Activated CD4-positive, alpha-beta T cell treated with anti-CD3 and anti-CD28 coated beads, Interleukin-10, Interleukin-2, amounts not matched to agents 100 ng/mL and 50 ng/mL, durations not matched to agents 16 hours and 8 hours (primary cell): Measurements from ENCODE around the gene BRCA2.

Experiments
- DNase-seq: peaks from one replicate; pipeline ENCODE4 v3.0.0-alpha.2; 2020

Gene BRCA2, protein sequence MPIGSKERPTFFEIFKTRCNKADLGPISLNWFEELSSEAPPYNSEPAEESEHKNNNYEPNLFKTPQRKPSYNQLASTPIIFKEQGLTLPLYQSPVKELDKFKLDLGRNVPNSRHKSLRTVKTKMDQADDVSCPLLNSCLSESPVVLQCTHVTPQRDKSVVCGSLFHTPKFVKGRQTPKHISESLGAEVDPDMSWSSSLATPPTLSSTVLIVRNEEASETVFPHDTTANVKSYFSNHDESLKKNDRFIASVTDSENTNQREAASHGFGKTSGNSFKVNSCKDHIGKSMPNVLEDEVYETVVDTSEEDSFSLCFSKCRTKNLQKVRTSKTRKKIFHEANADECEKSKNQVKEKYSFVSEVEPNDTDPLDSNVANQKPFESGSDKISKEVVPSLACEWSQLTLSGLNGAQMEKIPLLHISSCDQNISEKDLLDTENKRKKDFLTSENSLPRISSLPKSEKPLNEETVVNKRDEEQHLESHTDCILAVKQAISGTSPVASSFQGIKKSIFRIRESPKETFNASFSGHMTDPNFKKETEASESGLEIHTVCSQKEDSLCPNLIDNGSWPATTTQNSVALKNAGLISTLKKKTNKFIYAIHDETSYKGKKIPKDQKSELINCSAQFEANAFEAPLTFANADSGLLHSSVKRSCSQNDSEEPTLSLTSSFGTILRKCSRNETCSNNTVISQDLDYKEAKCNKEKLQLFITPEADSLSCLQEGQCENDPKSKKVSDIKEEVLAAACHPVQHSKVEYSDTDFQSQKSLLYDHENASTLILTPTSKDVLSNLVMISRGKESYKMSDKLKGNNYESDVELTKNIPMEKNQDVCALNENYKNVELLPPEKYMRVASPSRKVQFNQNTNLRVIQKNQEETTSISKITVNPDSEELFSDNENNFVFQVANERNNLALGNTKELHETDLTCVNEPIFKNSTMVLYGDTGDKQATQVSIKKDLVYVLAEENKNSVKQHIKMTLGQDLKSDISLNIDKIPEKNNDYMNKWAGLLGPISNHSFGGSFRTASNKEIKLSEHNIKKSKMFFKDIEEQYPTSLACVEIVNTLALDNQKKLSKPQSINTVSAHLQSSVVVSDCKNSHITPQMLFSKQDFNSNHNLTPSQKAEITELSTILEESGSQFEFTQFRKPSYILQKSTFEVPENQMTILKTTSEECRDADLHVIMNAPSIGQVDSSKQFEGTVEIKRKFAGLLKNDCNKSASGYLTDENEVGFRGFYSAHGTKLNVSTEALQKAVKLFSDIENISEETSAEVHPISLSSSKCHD (N-terminal part only)

DNA sequence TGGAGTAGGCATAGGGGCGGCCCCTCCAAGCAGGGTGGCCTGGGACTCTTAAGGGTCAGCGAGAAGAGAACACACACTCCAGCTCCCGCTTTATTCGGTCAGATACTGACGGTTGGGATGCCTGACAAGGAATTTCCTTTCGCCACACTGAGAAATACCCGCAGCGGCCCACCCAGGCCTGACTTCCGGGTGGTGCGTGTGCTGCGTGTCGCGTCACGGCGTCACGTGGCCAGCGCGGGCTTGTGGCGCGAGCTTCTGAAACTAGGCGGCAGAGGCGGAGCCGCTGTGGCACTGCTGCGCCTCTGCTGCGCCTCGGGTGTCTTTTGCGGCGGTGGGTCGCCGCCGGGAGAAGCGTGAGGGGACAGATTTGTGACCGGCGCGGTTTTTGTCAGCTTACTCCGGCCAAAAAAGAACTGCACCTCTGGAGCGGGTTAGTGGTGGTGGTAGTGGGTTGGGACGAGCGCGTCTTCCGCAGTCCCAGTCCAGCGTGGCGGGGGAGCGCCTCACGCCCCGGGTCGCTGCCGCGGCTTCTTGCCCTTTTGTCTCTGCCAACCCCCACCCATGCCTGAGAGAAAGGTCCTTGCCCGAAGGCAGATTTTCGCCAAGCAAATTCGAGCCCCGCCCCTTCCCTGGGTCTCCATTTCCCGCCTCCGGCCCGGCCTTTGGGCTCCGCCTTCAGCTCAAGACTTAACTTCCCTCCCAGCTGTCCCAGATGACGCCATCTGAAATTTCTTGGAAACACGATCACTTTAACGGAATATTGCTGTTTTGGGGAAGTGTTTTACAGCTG lies at the start of gene BRCA2, which contains the start of gene ZAR1L:
TSS of gene BRCA2 (plus strand) at position 271 of the 790 bp plus-strand sequence. CDS start 953 bp downstream, outside the sequence.
TSS of gene ZAR1L (minus strand) at position 126 of the 790 bp plus-strand sequence. CDS start 3,438 bp downstream, outside the sequence.
- peak; percentile 93 for DNase-seq

DNA sequence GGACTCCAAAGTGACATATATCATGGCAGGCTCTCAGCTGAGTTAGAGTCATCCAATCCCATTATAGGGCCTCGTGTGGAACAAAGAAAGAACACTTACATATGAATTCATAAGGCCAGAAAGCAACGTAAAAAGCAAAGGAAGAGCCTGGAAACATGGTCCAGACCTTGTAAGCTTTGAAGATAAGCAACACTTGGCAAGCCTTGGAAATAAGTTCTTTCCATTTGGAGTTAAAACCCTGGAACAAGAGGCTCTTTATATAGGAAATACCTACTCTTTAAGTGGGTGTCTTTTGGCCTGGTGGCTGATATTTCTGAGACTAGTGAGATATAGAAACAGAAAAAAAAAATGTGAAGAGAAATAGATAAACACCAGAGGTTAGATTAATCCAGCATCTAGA lies 49.6 kb upstream of the BRCA2 start:
- no peak for DNase-seq

DNA sequence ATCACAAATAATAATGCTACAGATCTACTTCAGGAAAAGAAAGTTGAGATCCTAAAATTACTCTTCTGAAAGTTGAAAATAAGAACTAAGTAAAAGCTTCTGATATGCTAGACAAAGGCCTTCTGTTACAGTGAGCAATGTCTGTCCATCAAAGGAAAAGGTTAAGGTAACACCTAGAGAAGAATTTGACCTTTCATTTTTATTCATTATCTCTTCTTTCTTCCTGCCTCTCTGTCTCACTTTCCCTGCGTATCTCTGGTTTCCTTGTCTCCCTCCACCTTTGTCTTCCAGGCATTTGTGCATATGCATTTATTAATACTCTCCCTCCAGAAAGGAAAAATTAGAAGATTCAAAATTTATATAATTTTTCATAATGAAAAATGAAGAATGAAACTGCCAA lies 49.2 kb upstream of the BRCA2 start:
- DNase-seq = no peak

DNA sequence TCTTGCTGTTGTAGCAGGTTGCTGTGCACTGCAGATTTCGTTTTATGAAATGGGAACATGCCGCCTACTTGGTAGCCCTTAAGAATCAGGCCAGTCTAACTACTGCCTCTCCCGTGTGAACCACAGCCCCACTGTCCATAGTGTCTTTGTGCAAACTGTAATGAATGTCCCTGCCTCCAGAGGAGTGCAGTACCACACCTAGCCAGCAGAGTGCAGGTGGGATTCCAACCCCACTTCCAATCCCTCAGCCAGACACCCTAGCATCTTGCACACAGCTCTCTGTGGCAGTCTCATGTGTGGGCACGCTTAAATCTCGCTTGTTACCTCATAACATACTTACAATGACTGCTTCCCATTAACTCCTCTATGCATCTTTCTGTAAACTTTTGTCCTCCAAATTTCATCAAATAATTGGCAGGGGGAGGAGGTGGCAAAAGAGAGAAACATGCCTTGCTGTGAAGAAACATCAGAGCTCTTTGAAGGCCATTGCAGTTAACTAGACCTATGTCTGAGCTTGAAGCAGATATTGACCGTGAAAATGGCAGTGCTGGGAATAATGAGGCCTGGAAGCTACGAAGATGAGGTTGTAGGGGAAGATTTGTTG lies 47.4 kb upstream of the BRCA2 start:
- peak; percentile 36 for DNase-seq

DNA sequence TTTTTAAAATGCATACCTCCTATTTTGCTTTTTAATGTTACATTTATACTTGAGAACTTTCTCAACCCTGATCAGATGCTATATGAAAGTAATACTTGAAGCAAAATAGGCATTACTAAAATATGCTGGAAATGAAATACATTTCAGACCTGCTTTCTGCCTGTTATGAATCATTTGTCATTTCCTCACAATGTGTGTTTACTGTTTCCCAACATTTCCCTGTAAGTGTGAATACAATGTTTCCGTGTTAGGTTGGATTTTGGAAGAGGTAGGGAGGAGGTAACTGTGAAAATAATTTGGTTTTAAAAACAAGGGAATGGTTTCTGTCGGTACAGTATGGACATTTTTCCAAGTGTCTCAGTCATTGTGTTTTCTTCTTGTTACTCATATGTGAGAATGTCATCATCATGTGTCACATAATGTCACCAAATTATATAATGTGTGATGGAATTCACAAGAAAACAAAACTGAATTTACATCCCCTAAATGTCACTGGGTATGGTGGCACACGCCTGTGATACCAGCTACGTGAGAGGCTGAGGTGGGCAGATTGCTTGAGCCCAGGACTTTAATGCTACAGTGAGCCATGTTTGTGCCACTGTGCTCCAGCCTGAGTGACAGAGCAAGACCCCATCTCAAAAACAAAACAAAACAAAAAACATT lies 43.2 kb upstream of the BRCA2 start:
- peak; percentile 15 for DNase-seq

DNA sequence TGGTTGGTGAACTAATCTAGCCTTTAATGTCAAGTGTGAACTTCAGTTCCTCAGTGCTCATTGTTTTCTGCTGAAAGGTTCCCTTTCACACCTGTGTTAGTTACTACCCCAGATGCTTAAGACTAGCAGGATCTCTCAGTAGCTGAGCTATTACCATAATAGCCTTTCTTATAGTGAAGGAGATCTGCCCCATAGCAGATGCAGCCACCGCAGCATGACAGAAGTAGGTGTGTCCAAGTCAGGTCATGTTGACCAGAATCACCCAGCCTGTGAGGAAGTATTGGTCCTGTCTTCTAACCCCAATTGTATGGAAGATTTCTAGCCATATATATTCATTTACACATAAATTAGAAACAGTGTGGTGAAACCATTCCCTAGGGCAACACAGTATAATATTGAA lies 37.5 kb upstream of the BRCA2 start:
- no peak for DNase-seq

DNA sequence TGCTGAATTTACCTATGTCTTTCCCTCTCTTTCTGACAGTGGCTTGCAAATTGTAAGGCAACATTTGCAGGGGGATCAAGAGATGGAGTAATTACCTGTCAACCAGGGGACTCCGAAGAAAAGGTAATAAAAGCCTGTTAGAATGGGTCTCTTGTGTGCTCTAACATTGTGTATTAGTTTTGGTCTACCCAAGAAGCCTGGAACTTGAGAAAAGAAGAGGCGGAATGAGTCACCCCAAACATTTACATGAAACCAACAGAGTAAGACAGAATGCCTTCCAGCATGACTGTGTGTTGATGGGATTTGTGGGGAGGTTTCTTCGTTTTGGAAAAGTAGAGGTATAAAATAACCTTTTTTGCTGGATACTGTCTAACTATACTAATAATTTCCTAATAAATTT lies 36.9 kb upstream of the BRCA2 start:
- no peak for DNase-seq

DNA sequence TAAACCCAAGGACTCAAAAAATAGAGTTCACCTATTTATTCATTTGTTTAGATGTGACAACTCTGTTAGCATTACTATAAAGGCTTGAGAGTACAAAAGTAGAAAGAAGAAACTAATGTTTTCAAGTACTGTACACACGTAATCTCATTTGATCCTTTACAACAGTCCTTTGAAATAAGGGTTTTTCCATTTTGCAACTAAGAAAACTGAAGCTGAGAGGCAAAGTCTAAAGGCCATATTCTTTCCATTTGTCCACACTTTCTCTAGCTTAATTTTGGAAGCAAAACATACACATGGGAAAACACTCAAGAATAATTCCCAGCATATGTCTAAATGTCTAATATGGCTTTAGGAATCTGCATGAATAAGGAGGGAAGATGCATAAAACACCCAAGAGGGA lies 34.2 kb upstream of the BRCA2 start:
- no peak for DNase-seq

DNA sequence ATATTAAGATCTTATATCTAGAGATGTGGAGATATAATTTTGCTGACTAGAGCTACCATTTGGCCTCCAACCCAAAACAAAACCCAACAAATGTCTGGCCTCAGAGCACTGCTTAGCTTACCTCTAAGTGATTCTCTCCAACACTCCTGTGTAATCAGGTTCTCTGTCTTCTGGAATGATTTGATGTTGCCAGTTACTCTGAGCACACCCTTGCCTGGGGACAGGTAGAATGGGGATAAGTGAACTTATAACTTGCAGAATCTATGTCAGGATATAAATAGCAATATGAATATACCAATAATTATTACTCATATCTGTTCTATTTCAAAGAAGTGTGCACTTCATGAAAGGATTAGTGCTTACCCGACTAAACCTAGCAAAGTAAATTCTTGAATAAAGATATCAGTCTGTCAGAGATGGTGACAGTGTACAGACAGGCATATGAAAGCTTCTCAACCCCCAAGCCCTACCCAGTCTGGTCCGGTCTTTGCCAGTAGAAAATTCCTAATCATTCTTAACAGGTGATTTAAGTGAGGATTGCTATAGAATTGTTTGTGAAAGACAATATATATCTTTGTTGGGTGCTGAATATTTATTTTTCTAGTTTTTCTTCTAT lies 33.1 kb upstream of the BRCA2 start:
- DNase-seq = no peak

DNA sequence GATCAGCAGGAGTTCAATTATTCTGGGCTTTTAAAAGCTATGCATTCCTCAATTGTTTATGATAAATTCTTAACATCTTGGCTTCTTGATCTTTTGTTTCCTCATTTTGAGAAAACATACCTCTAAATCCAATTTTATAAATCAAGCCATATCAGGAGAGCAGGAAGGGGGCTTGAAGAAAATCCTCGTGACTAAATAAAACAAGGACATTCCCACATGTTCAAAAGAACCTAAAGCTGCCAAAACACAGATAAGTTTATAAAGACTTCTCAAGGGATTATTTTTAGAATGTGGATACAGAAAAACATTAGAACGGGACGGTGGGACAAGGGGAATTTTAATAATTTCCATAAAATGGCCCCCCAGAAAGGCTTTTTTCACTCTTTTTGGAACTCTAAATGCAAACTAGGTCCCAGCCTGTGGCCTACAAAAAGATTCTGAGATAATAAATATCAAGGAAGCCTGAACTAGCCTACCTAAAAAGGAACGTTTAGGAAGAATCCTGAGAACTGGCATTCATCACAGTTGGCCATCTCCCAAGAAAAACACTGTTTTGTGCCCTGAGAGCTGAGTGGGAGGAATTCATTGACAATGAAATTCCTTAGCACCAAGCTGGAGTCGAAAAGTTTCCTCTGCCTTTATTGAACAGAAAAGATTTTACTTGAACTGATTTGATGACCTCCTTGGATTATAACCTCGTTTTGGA lies 30.2 kb upstream of the BRCA2 start:
- no peak for DNase-seq

DNA sequence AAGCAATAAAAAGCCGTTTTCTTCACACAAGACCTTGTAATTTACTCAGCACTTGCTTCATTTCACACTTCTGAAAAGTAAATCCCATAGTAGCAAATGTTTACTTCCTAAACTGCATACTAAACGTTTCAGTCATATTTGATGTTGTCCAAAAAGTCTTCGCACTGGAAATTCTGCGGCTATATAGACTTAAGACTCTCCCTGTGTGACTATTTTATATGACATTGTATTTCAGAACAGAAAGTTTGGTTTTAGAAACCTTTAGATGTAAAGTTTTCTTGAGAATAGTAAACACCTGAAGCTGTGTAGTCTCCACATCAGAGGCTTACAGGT lies 29.7 kb upstream of the BRCA2 start:
- no peak for DNase-seq

DNA sequence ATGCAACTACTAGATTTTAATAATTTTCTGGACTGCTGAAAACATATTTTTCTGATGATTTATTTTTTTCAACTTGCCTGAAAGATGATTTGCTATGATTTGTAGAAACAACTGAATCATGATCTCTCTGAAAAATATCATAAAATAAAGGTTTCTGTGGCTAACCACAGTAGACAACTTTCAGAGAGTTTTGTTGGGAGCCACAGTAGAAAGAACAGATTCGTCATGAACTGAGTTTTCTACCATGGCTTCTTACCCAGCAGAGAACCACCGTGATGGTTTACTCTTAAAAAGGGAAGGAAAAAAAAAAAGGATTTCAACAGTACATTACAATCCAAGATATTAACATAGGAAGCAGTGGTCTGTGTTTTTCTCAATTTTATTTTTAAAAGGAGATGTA lies 18.1 kb upstream of the BRCA2 start:
- no peak for DNase-seq

DNA sequence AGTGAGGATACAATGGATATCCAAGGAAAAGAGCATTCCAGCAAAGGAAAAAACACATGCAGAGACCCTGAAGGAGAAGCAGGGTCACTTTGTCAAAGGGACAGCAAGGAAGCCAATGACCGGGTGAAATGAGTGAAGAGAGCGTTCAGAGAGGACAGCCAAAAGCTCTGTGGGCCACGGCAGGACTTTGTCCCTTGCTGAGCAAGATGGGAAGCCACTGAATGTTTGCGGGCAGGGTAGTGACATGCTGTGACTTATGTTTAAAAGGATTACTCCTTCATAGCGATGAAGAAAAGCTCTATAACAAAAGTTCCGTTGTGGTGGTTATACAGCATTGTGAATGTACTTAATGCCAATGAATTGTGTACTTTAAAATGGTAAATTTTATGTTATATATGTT lies 16.6 kb upstream of the BRCA2 start:
- DNase-seq = no peak

DNA sequence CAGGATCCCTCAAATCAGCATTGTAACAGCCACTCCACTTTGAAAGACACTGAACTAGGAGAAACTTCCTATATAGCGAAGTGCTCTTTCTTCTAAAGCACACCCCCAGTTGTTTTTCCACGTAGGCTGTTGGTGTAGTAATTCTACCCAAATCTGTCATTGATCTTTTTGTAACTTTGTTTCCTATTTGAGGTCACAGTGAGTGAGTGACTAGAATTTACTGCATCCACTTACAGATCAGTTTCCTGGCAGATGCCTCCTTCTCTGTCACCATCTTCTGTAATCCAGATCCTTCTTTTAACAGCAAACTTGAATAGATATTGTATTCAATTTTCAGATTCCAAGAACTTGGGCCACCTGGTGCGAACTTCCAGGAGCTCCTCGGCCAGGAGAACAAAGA lies 15.4 kb upstream of the BRCA2 start:
- peak; percentile 23 for DNase-seq

DNA sequence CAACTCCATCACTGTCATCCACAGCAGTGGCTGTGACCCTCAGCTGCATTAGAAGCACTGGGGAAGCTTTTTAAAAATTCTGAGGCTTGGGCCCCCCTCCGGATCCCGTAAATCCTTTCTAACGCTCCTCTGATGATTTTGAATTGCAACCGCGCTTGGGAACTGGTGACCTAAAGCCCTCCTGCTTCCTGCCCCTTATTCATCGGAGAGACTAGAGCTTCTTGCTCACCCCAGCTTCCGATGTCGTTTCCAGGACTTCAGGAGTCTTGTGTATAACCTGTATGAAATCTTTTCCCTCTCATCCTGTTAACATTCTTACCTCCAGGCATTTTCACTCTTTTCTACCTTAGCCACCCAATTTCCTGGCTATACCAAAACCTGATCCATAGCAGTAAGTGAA lies 14.9 kb upstream of the BRCA2 start:
- no peak for DNase-seq

DNA sequence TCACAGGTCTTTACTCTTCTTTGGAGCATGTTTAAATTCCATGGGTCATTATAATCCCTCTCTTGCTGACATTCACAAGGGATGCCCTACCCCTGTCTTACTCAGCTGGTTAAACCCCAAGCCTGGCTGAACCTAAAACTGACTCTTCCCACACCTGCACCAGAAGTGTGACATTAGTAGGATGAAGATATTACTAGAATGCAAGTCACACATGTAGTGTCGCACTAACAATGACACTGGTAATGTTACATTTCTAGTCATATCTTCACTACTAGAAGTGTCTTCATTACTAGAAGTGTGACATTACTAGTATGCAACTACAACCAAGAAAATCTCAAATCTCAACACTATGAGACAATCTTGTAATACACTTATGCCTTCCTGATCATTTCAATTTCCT lies 14.4 kb upstream of the BRCA2 start:
- DNase-seq = peak; percentile 35

DNA sequence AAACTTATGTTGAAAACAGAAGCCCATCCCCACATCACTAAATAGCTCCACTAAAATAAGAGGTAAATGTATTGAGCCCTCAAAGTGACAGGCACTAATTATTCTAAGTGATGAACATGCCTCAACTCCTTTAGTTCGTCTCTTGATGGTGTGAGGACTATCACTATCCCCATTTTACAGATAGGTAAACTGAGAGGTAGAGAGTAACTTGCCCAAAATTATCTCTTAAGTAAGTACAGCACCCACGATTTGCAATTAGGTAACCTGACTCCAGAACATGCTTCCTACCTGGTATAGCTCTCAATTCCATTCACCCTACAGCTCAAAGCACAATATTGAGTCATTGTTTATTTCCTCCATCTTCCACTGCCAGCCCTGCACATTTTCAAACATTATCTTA lies 12.8 kb upstream of the BRCA2 start:
- no peak for DNase-seq

DNA sequence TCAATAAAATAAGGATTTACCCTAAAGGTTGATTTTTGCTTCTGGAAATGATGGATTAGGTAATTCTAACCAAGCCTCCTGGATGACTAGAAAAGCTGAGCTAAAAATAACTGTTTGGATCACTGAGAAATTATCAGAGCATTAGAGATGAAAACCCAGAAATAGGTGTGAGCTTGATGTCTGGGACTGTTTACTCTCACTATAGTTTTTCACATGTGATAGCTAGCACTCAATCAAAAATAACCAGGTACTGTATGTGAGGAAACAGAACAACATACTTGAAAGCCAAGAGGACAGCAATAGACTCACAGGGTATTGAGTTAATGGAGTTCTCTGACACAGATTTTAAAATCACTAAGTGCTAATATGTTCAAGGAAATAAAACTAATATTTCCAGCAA lies 9.7 kb upstream of the BRCA2 start:
- no peak for DNase-seq

DNA sequence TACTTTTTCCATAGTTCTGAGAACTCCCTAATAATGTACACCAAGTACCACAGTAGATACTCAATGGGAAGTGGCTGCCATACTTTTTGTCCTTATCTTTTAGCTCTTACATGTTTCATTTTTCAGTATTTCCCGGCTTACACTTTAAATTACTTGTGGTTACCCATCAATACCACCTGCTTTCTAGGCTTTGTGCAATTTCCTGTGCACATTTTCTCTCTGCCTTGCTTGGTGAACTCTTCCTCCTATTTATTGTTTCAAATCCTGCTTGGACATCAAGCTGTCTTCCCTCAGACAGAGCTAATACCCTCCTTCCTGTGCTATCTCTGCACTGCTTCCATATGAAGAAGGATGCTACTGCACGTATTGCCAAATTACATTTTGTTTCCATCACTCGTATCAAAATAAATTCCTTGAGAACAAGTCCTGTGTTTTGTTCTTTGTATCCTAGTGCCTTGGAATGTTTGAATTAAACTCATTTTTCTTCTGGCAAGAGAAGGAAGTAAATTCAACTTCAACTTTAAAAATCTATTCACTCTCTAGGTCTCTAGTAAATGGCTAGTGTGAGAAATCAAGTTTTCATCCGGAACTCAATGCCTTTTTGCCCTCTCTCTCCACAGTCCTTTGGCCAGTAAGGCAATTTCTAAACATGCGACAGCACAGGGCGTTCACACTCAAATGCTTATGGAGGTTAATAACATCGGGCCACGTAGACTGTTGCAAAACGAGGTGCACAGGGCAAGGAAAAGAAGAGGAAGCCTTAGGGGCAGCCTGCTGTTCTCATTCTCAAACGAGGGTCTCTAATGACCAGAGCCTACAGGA lies 5.8 kb upstream of the BRCA2 start:
- DNase-seq = no peak
